Measurements from ENCODE around the gene GNA12. TPM values are rescaled to one million over a fixed set of nuclear protein-coding genes. Genes with fewer than 3 reads are reported as not detected.
A peak's percentile ranks its signal among the peaks of the same experiment; 100 is the strongest.

GNA12 gene
- total RNA-seq, 2 donors from 2014 or later, result 26.3 to 38.8 TPM

DNA sequence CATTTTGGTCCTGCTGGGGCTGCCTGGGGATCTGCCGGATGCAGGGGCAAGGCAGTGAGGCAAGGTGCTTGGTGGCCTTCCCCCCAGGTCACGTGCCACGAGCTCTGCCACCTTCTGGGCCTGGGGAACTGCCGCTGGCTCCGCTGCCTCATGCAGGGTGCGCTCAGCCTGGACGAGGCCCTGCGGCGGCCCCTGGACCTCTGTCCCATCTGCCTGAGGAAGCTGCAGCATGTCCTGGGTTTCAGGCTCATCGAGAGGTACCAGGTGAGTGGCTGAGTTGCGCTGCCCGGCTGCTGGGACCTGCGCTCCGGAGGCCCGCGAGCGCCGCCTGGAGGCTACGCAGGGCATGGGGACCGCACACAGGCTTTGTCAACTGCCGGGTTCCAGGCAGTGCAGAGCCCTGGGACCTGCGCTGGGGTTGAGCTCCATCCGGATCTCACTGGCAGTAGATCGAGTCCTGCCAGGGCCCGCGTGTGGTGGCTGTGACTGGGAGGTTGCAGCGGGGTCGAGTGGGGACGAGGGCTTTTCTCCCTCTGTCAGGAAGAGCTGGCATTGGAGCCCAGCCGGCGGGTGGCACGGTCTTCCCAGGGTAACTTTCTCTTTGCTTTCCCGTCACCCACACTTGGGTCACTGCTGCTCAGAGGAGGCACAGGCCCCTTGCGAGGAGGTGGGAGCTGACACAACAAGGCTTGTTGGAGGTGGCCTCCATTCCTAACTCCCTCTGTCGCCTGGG lies 134.4 kb downstream of the GNA12 start:
- H3K9me3 ChIP-seq, result no peaks in the 10 kb centered on the region
- peaks cover 0 to 33% of the 10 kb centered on the region in 2 donors for H3K4me1 ChIP-seq
- no peaks in the 10 kb centered on the region for H3K36me3 ChIP-seq
- no peaks in the 10 kb centered on the region for H3K27me3 ChIP-seq
- H3K27ac ChIP-seq, result no peak overlapping the region
- DNase-seq (ENCODE audit: low spot score), result no peak
- TF ChIP-seq, protein P1, sequence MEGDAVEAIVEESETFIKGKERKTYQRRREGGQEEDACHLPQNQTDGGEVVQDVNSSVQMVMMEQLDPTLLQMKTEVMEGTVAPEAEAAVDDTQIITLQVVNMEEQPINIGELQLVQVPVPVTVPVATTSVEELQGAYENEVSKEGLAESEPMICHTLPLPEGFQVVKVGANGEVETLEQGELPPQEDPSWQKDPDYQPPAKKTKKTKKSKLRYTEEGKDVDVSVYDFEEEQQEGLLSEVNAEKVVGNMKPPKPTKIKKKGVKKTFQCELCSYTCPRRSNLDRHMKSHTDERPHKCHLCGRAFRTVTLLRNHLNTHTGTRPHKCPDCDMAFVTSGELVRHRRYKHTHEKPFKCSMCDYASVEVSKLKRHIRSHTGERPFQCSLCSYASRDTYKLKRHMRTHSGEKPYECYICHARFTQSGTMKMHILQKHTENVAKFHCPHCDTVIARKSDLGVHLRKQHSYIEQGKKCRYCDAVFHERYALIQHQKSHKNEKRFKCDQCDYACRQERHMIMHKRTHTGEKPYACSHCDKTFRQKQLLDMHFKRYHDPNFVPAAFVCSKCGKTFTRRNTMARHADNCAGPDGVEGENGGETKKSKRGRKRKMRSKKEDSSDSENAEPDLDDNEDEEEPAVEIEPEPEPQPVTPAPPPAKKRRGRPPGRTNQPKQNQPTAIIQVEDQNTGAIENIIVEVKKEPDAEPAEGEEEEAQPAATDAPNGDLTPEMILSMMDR (IDR thresholded peaks at IDR 0.05), result peak; percentile 73 to 91
- H3K4me3 ChIP-seq, result no peak overlapping the region

DNA sequence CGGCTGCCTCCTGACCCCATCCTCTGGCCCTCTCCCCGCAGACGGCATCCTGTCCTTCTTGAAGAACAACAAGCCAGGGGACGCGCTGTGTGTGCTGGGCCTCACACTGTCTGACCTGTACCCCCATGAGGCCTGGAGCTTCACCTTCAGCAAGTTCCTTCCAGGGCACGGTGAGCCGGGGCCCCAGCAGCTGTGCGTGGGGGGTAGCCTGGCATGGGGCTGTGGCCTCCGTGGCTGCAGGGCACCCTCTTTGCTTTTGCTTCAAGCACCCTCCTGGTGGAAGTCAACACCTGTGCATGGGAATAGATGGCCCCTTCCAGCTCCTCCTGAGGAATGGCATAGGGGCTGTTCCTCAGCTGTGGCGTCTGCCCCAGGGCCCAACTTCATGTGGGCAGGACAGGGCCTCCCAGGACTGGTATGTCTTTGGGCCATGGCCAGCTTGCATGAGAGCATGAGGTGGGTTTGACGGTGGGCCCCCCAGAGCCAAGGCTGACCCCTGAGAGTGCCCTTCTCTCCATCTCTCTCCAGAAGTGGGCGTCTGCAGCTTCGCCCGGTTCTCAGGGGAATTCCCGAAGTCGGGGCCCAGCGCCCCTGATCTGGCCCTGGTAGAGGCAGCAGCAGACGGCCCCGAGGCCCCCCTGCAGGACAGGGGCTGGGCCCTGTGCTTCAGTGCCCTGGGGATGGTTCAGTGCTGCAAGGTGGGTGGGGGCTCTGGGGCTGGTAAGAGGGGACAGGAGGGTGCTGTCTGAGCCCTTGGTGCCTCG lies 135.4 kb downstream of the GNA12 start:
- peaks cover 0 to 25% of the 10 kb centered on the region in 2 donors for H3K4me1 ChIP-seq
- TF ChIP-seq, protein P1 (IDR thresholded peaks at IDR 0.05), result no peak
- H3K27me3 ChIP-seq, result no peaks in the 10 kb centered on the region
- no peaks in the 10 kb centered on the region for H3K36me3 ChIP-seq
- no peaks in the 10 kb centered on the region for H3K9me3 ChIP-seq
- no peak overlapping the region for H3K27ac ChIP-seq
- no peak for DNase-seq (ENCODE audit: low spot score)
- H3K4me3 ChIP-seq, result no peak overlapping the region

DNA sequence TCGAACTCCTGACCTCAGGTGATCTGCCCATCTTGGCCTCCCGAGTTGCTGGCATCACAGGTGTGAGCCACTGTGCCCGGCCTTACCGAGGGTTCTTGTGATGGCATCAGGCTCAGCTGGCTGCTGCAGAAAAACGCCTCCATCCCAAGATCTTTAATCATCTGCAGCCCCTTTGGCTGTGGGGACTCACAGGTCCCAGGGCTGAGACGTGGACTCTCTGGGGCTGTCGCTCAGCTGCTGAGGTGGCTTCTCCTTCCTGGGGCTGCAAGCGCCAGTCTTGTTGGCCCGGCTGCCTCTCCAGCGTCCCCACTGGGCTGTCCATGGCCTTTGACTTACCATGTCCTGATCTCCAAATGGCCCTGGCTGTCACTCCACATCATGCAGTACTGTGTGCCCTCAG lies 136.1 kb downstream of the GNA12 start:
- peaks cover 0 to 20% of the 10 kb centered on the region in 2 donors for H3K4me1 ChIP-seq
- TF ChIP-seq, protein P1 (IDR thresholded peaks at IDR 0.05), result no peak
- no peak overlapping the region for H3K27ac ChIP-seq
- H3K4me3 ChIP-seq, result no peak overlapping the region
- DNase-seq (ENCODE audit: low spot score), result no peak
- no peaks in the 10 kb centered on the region for H3K27me3 ChIP-seq
- H3K9me3 ChIP-seq, result no peaks in the 10 kb centered on the region
- no peaks in the 10 kb centered on the region for H3K36me3 ChIP-seq

DNA sequence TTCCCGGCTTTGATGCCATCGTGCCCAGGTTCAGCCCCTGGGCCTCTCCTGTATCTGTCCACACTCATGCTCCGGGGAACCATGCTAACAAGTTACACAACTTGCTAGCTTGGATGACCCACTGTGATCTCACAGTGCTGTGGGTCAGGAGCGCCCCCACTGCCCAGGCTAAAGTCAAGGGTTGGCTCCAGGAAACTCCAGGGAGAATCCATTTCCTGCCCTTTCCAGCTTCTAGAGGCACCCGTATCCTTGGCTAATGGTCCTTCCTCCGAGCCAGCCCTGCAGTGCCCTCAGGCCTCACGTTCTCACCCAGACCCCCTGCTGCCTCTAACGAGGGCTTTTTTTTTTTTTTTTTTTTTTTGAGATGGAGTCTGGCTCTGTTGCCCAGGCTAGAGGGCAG lies 136.6 kb downstream of the GNA12 start:
- H3K36me3 ChIP-seq, result no peaks in the 10 kb centered on the region
- H3K27me3 ChIP-seq, result no peaks in the 10 kb centered on the region
- H3K27ac ChIP-seq, result no peak overlapping the region
- H3K4me3 ChIP-seq, result no peak overlapping the region
- DNase-seq (ENCODE audit: low spot score), result no peak
- H3K4me1 ChIP-seq, result peaks cover 0 to 15% of the 10 kb centered on the region in 2 donors
- TF ChIP-seq, protein P1 (IDR thresholded peaks at IDR 0.05), result no peak
- no peaks in the 10 kb centered on the region for H3K9me3 ChIP-seq

DNA sequence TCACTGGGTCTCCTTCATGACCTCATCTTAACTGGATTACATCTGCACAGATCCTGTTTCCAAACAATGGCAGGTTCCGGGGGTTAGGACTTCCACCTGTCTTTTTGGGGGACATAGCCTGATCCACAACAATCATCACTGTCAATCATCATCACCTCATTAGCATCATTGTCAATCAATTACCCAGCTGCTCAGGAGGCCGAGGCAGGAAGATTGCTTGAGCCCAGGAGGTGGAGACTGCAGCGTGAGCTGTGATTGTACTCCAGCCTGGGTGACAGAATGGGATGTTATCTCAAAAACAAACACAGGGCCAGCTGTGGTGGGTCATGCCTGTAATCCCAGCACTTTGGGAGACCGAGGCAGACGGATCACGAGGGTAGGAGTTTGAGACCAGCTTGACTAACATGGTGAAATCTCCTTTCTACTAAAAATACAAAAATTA lies 137.4 kb downstream of the GNA12 start:
- no peak overlapping the region for H3K27ac ChIP-seq
- TF ChIP-seq, protein P1 (IDR thresholded peaks at IDR 0.05), result no peak
- no peaks in the 10 kb centered on the region for H3K36me3 ChIP-seq
- H3K9me3 ChIP-seq, result no peaks in the 10 kb centered on the region
- no peak for DNase-seq (ENCODE audit: low spot score)
- H3K27me3 ChIP-seq, result no peaks in the 10 kb centered on the region
- peaks cover 0 to 9% of the 10 kb centered on the region in 2 donors for H3K4me1 ChIP-seq
- H3K4me3 ChIP-seq, result no peak overlapping the region

Data from right atrium auricular region (tissue), 2 donors.